Measurements from ENCODE around the gene COL15A1.

- TF ChIP-seq CTCF (IDR thresholded peaks at IDR 0.05) = no peak
- TF ChIP-seq POLR2A (IDR thresholded peaks at IDR 0.05) = no peak
- TF ChIP-seq POLR2AphosphoS5 (IDR thresholded peaks at IDR 0.05) = no peak
These were observed 19.2 kb downstream of the COL15A1 start for GRCh38 chr9:98962861-98963260.

Measured in stomach (tissue), 4 donors.